ENCODE data around the gene CFD. TPM values are rescaled to one million over a fixed set of nuclear protein-coding genes. Genes with fewer than 3 reads are reported as not detected.

Gene CFD
- polyA plus RNA-seq, 1 donor (not counting 4 experiments of a cell fraction or from before 2014, with no cell fraction given), result 0.47 TPM

DNA sequence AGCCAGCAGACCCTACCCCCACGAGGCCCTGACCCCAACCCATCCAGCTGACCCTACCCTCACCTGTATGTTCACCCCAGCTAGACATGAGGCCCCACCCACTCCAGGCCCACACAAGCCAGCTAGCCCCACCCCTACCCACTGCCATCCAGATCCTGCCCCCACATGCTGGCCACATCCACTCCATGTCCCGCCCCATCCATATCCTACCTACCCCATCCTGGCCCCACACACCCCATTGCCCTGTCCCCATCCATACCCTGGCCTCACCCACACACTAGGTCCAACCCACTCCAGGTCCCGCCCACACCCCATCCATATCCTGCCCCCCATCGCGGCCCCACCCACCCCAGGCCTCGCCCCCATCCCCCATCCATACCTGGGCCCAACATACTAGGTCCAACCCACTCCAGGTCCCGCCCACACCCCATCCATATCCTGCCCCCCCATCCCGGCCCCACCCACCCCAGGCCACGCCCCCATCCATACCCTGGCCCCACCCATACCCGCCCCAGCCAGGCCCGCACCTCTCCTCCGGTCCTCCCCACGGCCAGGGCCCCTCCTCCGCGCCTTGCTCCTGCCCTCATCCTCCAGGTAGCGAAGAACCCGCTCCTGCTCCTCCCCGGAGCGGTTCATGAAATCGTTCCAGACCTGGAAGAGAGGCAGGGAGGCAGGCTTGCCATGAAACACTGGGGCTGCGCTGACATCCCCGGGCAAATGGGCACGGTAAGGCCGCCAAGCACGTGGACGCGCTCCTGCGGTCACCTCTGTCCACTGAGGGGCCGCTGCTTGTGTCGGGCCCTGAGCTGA, 41.0 kb downstream of the CFD start:
- H3K4me2 ChIP-seq (ENCODE audit: control insufficient read depth, extremely low read depth, insufficient read depth, low read depth, low read length), result no peak overlapping the region
- H4K20me1 ChIP-seq (ENCODE audit: control insufficient read depth, extremely low read depth, insufficient read depth, low read length), result no peaks in the 10 kb centered on the region
- peaks cover 17% of the 10 kb centered on the region for H3K79me2 ChIP-seq (ENCODE audit: control insufficient read depth, insufficient read depth, low read length)
- TF ChIP-seq, protein P1, sequence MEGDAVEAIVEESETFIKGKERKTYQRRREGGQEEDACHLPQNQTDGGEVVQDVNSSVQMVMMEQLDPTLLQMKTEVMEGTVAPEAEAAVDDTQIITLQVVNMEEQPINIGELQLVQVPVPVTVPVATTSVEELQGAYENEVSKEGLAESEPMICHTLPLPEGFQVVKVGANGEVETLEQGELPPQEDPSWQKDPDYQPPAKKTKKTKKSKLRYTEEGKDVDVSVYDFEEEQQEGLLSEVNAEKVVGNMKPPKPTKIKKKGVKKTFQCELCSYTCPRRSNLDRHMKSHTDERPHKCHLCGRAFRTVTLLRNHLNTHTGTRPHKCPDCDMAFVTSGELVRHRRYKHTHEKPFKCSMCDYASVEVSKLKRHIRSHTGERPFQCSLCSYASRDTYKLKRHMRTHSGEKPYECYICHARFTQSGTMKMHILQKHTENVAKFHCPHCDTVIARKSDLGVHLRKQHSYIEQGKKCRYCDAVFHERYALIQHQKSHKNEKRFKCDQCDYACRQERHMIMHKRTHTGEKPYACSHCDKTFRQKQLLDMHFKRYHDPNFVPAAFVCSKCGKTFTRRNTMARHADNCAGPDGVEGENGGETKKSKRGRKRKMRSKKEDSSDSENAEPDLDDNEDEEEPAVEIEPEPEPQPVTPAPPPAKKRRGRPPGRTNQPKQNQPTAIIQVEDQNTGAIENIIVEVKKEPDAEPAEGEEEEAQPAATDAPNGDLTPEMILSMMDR (optimal IDR thresholded peaks at IDR 0.05 in 1 of 3, IDR thresholded peaks at IDR 0.05 in 1 of 3, conservative IDR thresholded peaks at IDR 0.05 in 1 of 3; ENCODE audit: extremely low read depth in 1 of 3, insufficient read depth in 2 of 3, low read length in 3 of 3), result no peak
- TF ChIP-seq EZH2 (IDR thresholded peaks at IDR 0.05; ENCODE audit: low read length), result no peak
- no peak overlapping the region for H3K9ac ChIP-seq (ENCODE audit: control insufficient read depth, extremely low read depth, insufficient read depth, low read length)
- no peaks in the 10 kb centered on the region for H3K9me1 ChIP-seq (ENCODE audit: control insufficient read depth, extremely low read depth, insufficient read depth, low read length)
- no peak overlapping the region for H2AFZ ChIP-seq (ENCODE audit: control insufficient read depth, low read length)
- dilution Hi-C loops (cut with MboI; ENCODE audit: extremely low pct_ligation_motif_present, low sequenced_read_pairs), result no loop called here
- H3K27me3 ChIP-seq (ENCODE audit: control insufficient read depth, extremely low read depth, insufficient read depth, low read length), result no peaks in the 10 kb centered on the region
- DNase-seq (ENCODE audit: low read depth, low spot score), result no peak
- peaks cover 5 to 17% of the 10 kb centered on the region in 2 experiments for H3K36me3 ChIP-seq (ENCODE audit: control insufficient read depth in 2 of 2, extremely low read depth in 1 of 2, insufficient read depth in 2 of 2, low read length in 2 of 2)
- H3K27ac ChIP-seq (ENCODE audit: control insufficient read depth, insufficient read depth, low read length), result no peak overlapping the region
- H3K4me1 ChIP-seq (ENCODE audit: control insufficient read depth, extremely low read depth, insufficient read depth, low read length), result no peaks in the 10 kb centered on the region
- no peaks in the 10 kb centered on the region for H3K9me3 ChIP-seq (ENCODE audit: control insufficient read depth, low read depth, low read length)
- peak; percentile 39 for FAIRE-seq
- H3K4me3 ChIP-seq (ENCODE audit: control insufficient read depth in 2 of 3, extremely low read depth in 1 of 3, insufficient read depth in 2 of 3, low read depth in 1 of 3, low read length in 3 of 3), result no peak overlapping the region

DNA sequence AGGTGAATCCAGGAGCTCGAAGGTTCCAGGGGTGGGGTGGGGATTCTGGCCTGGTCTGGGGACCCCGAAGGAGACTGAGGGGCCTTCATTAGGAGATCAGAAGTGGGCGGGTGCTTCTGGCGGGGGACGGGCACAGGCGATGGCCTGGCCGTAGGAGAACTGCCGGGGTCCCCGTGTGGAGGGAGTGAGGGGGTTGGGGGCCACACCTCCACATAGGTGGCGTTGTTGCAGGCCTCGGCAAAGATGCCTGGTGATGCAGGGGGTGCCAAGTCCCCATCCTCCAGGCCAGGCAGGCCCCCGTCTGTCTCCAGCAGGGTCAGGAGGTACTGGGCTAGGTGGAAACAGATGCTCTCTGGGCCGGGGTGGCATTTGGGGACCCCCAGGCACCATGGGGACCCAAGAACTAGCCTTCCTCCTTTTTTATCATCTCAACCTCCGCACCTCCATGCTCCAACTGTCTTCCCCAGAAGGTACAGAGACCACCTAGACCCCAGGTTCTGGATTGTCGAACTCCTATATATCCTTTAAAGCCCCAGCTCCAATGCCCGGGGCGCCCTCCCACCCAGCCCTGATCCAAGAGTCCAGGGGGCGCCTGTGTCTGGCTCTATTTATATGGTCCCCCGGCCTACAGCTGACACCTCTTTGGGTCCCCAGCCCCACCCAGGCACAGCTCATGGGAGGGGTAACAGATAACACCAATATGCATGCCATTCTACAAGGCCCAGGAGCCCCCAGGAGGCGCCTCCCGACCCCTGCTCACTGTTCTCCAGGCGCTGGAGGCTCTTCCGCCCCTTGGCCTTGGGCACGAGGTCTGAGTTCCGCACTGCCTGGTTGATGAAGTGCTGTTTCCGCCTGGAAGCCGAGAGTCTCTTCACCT, 42.0 kb downstream of the CFD start:
- dilution Hi-C loops (cut with MboI; ENCODE audit: extremely low pct_ligation_motif_present, low sequenced_read_pairs), result no loop called here
- Histone ChIP-seq H2AFZ (ENCODE audit: control insufficient read depth, low read length) (no peak overlapping the region), H3K27me3 (ENCODE audit: control insufficient read depth, extremely low read depth, insufficient read depth, low read length) (no peaks in the 10 kb centered on the region), H3K9ac (ENCODE audit: control insufficient read depth, extremely low read depth, insufficient read depth, low read length) (no peak overlapping the region), H3K9me1 (ENCODE audit: control insufficient read depth, extremely low read depth, insufficient read depth, low read length) (no peaks in the 10 kb centered on the region), H4K20me1 (ENCODE audit: control insufficient read depth, extremely low read depth, insufficient read depth, low read length) (no peaks in the 10 kb centered on the region), H3K36me3 (ENCODE audit: control insufficient read depth in 2 of 2, extremely low read depth in 1 of 2, insufficient read depth in 2 of 2, low read length in 2 of 2) (peaks cover 7 to 17% of the 10 kb centered on the region in 2 experiments), H3K4me3 (ENCODE audit: control insufficient read depth in 2 of 3, extremely low read depth in 1 of 3, insufficient read depth in 2 of 3, low read depth in 1 of 3, low read length in 3 of 3) (no peak overlapping the region), H3K79me2 (ENCODE audit: control insufficient read depth, insufficient read depth, low read length) (peaks cover 21% of the 10 kb centered on the region), H3K4me2 (ENCODE audit: control insufficient read depth, extremely low read depth, insufficient read depth, low read depth, low read length) (no peak overlapping the region), H3K27ac (ENCODE audit: control insufficient read depth, insufficient read depth, low read length) (no peak overlapping the region), H3K9me3 (ENCODE audit: control insufficient read depth, low read depth, low read length) (no peaks in the 10 kb centered on the region), H3K4me1 (ENCODE audit: control insufficient read depth, extremely low read depth, insufficient read depth, low read length) (no peaks in the 10 kb centered on the region)
- no peak for FAIRE-seq
- no peak for DNase-seq (ENCODE audit: low read depth, low spot score)
- TF ChIP-seq, protein P1 (optimal IDR thresholded peaks at IDR 0.05 in 1 of 3, IDR thresholded peaks at IDR 0.05 in 1 of 3, conservative IDR thresholded peaks at IDR 0.05 in 1 of 3; ENCODE audit: extremely low read depth in 1 of 3, insufficient read depth in 2 of 3, low read length in 3 of 3), result no peak
- TF ChIP-seq EZH2 (IDR thresholded peaks at IDR 0.05; ENCODE audit: low read length), result no peak
